BJ (cell line): ENCODE data around the gene COX5B. TPM values are rescaled to one million over a fixed set of nuclear protein-coding genes. Genes with fewer than 3 reads are reported as not detected.
"Not testable (repeated sequence)": the region's sequence is repeated elsewhere in the genome, so short reads cannot be mapped to it uniquely, and the experiment has no call there.

Experiments used
- CTCF ChIA-PET: fragments of 350-600 bp; formaldehyde crosslinking; extraction: SDS; loops from one replicate; lab custom pipeline; 2021; ENCODE audit warnings: antibody characterized with exemption, inconsistent platforms; lab: Yijun Ruan, JAX
- POLR2A ChIA-PET: fragments of 300-600 bp; sonication (Branson Sonifier 250); formaldehyde crosslinking; extraction: SDS; loops from one replicate; lab custom pipeline; 2021; ENCODE audit warnings: antibody characterized with exemption; lab: Charles Lee
- DNase-seq: peaks from one replicate; pipeline ENCODE4 v3.0.0-alpha.2; 2011; ENCODE audit warnings: low read depth
- H3K27me3 ChIP-seq: 2 replicates; pipeline ENCODE4 v1.6.0; 2011; ENCODE audit warnings: low read length; ENCODE audit not compliant: control insufficient read depth, insufficient read depth
- H3K36me3 ChIP-seq: 2 replicates; pipeline ENCODE4 v1.5.1; 2011; ENCODE audit warnings: low read length; ENCODE audit not compliant: control insufficient read depth, insufficient read depth
- H3K4me3 ChIP-seq: 2 replicates; pipeline ENCODE4 v1.5.1; 2011; ENCODE audit warnings: low read depth, mild to moderate bottlenecking, control low read depth, low read length
- CTCF ChIP-seq: IDR thresholded peaks from 2 replicates; pipeline ENCODE4 v1.5.1; 2011; ENCODE audit warnings: low read depth, mild to moderate bottlenecking, control low read depth, inconsistent platforms, low read length, moderate library complexity; ENCODE audit not compliant: insufficient read depth
- polyA plus RNA-seq: library from polyadenylated mRNA; depleted of rRNA; stranded (reverse); fragments of >200 nt; gene quantifications from 2 replicates; pipeline ENCODE4 v1.2.3, GENCODE V29; 2011

The COX5B gene
- polyA plus RNA-seq, 1 experiment, result 358 TPM

DNA sequence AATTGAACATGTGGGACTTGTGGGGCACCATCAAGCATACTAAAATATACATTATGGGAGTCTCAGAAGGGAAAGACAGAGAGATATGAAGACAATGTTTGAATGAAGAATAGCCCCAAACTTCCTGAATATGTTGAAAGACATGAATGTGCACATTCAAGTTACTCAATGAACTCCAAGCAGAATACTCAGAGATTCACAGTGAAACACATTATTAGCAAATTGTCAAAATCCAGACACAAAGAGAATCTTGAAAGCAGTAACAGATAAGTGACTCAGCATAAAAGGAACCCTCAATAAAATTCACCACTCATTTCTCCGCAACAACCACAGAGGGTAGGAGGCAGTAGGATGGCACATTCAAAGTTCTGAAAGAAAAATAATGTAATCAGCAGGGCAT, 32.4 kb downstream of the COX5B start:
- Histone ChIP-seq H3K4me3 (no peak overlapping the region), H3K36me3 (no peaks in the 10 kb centered on the region), H3K27me3 (no peaks in the 10 kb centered on the region)
- TF ChIP-seq CTCF, result no peak
- DNase-seq, result no peak
- POLR2A ChIA-PET, result no interaction called here
- CTCF ChIA-PET, result no interaction called here

DNA sequence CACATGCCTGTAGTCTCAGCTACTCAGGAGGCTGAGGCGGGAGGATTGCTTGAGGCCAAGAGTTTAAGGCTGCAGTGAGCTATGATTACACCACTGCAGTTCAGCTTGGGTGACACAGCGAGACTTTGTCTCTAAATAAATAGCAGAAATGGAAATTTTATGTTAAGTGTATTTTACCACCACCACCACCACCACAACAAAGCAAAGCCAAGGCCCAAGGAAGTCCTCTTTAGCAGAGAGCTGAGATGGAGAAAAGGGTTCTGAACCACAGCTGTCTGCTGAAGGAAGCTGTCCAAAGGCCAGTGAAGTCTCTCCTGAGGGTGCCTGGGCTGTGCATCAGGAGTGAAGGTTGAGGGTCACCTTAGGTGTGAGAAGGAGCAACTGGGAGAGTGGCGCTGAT, 41.4 kb downstream of the COX5B start:
- CTCF ChIA-PET, DNase-seq, H3K36me3 ChIP-seq: not testable (repeated sequence)

DNA sequence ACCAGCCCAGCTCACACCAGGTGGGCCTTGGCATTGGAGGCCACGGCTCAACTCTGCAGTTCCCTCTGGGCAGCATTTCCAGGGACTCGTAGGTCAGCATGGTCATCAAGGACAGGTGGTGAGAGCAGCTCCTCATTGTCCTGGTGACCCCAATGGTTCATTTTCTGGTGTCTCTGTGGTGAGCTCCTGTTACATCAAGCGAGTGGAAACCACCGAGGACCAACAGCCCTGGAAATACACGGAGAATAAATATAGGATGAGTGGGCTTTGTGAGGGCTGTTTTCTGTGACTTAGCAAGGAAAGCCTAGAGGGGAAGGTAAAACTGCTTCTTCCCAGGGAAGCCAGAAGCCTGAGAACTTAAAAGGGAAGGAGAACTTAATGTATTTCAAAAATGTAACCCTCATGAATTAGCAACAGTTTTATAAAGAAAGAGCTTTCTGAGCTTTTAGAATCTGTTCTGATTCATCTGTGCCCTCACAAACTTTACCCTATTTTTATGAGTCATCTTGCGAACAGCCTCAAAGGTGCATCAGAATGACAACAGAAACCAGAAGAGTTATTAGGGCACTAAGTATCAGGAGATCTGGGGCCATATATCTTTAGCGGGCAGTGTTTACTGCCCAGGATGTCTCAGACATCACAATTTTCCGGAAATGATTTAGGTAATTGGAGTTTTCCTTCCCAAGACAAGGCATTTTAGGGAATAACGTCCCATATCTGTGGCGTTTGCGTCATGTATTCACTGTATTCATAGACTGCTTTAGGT, 42.4 kb downstream of the COX5B start:
- POLR2A ChIA-PET, result no interaction called here

More for the DNA sequence above, 41.4 kb downstream of the COX5B start:
- H3K27me3 ChIP-seq, POLR2A ChIA-PET, H3K4me3 ChIP-seq: not testable (repeated sequence)

DNA sequence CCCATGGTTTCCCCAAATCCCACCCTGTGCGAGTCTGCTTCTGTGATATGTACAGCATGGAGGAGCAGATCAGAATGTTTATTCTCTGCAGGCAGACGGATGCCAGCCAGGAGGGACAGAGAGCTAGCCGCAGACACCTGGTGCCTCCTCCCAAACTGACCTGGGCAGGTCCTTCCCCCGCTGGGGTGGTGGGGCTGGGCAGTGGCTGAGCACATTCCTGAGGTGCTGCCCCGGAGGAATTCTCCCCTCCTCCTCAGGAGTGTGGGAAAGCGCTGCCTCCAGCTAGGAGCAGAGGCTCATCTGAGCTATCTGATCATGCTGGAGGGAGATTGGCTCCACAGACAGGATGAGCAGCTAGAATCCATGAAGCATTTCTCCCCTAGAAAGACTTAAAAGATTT, 45.3 kb downstream of the COX5B start:
- Histone ChIP-seq H3K36me3 (no peaks in the 10 kb centered on the region), H3K4me3 (no peak overlapping the region), H3K27me3 (no peaks in the 10 kb centered on the region)
- CTCF ChIA-PET, result interaction anchor here (1.8 kb wide), 2 partner anchors 9 to 101 kb away, joined by 4 to 18 read pairs; partner anchors contain the start of gene ANKRD36B
- no peak for TF ChIP-seq CTCF
- DNase-seq, result no peak
- POLR2A ChIA-PET, result no interaction called here

More for the DNA sequence above, 42.4 kb downstream of the COX5B start:
- Histone ChIP-seq H3K27me3 (no peaks in the 10 kb centered on the region), H3K36me3 (no peaks in the 10 kb centered on the region), H3K4me3 (no peak overlapping the region)
- no peak for DNase-seq
- TF ChIP-seq CTCF, result no peak
- CTCF ChIA-PET, result interaction anchor here (1.0 kb wide), 1 partner anchor 9 kb away, joined by 3 read pairs; no protein-coding TSS in a partner anchor

DNA sequence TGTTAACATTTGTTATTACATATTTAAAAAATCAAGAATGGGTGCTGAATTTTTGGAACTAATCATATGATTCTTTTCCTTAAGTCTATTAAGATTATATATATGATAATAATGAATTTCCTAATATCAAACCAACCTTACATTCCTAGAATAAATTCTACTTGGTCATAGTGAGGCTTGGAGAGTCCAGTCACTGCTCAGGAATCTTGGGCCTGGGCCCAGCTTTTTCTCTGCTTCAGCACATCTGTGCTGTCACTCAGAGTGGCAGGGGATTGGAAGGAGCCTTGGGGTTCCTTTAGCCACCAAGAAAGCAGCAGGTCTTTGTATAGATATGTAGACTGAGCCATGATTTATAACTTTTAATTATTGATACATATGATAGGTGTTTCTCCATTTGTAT, 47.6 kb downstream of the COX5B start:
- TF ChIP-seq CTCF, result no peak
- no peak overlapping the region for H3K4me3 ChIP-seq
- CTCF ChIA-PET, result no interaction called here
- H3K36me3 ChIP-seq, result no peaks in the 10 kb centered on the region
- POLR2A ChIA-PET, result no interaction called here
- no peak for DNase-seq
- H3K27me3 ChIP-seq, result no peaks in the 10 kb centered on the region
